ENCODE results near the gene EPB41L3.
A peak's percentile ranks its signal among the peaks of the same experiment; 100 is the strongest.

The EPB41L3 gene

GRCh38 chr18:5414546-5414945 is 129.3 kb downstream of the EPB41L3 start:
- no peak for DNase-seq (ENCODE audit: low spot score)

GRCh38 chr18:5413447-5413846 is 130.3 kb downstream of the EPB41L3 start:
- DNase-seq (ENCODE audit: low spot score) = no peak

GRCh38 chr18:5410582-5410981 is 133.2 kb downstream of the EPB41L3 start:
- DNase-seq (ENCODE audit: low spot score) = no peak

GRCh38 chr18:5398269-5398668 is 145.5 kb downstream of the EPB41L3 start:
- DNase-seq (ENCODE audit: low spot score) = no peak

GRCh38 chr18:5397102-5397501 is 146.7 kb downstream of the EPB41L3 start:
- no peak for DNase-seq (ENCODE audit: low spot score)

- DNase-seq (ENCODE audit: low spot score) = no peak
These were observed 147.8 kb downstream of the EPB41L3 start for GRCh38 chr18:5395860-5396448.

GRCh38 chr18:5393779-5394178 is 150.0 kb downstream of the EPB41L3 start:
- peak; percentile 7 for DNase-seq (ENCODE audit: low spot score)

- DNase-seq (ENCODE audit: low spot score) = no peak
These were observed 152.4 kb downstream of the EPB41L3 start for GRCh38 chr18:5391409-5391808.

- DNase-seq (ENCODE audit: low spot score) = no peak
These were observed 154.4 kb downstream of the EPB41L3 start for GRCh38 chr18:5389356-5389755.

GRCh38 chr18:5388896-5389295 is 154.9 kb downstream of the EPB41L3 start:
- DNase-seq (ENCODE audit: low spot score) = no peak

- no peak for DNase-seq (ENCODE audit: low spot score)
These were observed 163.2 kb downstream of the EPB41L3 start for GRCh38 chr18:5380586-5380985.

GRCh38 chr18:5376986-5377385 is 166.8 kb downstream of the EPB41L3 start:
- DNase-seq (ENCODE audit: low spot score) = no peak

GRCh38 chr18:5370332-5370731 is 173.5 kb downstream of the EPB41L3 start:
- no peak for DNase-seq (ENCODE audit: low spot score)

GRCh38 chr18:5369513-5369912 is 174.3 kb downstream of the EPB41L3 start:
- DNase-seq (ENCODE audit: low spot score) = no peak

GRCh38 chr18:5365443-5365842 is 178.4 kb downstream of the EPB41L3 start:
- DNase-seq (ENCODE audit: low spot score) = no peak

GRCh38 chr18:5350636-5351035 is 193.2 kb downstream of the EPB41L3 start:
- no peak for DNase-seq (ENCODE audit: low spot score)
